ENCODE measurements around the gene REG1A.

REG1A gene

DNA sequence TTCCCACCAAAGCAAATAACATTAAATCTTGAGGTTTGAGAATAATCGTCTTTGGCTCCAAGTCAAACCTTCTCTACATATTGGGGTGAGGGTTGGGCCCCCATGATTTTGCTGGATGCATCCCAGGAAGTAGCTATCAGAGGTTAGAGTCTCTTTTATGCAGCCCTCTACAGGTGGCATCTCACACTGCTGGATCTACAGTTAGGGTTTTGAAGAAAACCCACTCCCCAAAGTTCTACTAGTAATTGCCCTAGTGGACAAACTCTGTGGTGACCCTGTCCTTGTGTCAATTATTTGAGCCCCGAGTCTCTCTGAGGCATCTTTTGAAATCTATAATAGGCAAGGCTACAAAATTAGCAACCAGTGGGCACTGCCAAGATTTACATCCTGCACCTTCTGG lies 15.0 kb upstream of the REG1A start:
- no peak for TF ChIP-seq CTCF (conservative IDR thresholded peaks at IDR 0.05; ENCODE audit: low read depth, low read length)
- DNase-seq (ENCODE audit: low read depth), result no peak
- no peak overlapping the region for H3K4me3 ChIP-seq (ENCODE audit: low read length)

- DNase-seq (ENCODE audit: low read depth), result no peak
- H3K4me3 ChIP-seq (ENCODE audit: low read length), result no peak overlapping the region
- TF ChIP-seq CTCF (conservative IDR thresholded peaks at IDR 0.05; ENCODE audit: low read depth, low read length), result no peak
Observed at GRCh38 chr2:79112269-79112668, 8.0 kb upstream of the REG1A start.

- TF ChIP-seq CTCF (conservative IDR thresholded peaks at IDR 0.05; ENCODE audit: low read depth, low read length), result no peak
- no peak for DNase-seq (ENCODE audit: low read depth)
- no peak overlapping the region for H3K4me3 ChIP-seq (ENCODE audit: low read length)
Observed at GRCh38 chr2:79114797-79115494, 5.3 kb upstream of the REG1A start.

DNA sequence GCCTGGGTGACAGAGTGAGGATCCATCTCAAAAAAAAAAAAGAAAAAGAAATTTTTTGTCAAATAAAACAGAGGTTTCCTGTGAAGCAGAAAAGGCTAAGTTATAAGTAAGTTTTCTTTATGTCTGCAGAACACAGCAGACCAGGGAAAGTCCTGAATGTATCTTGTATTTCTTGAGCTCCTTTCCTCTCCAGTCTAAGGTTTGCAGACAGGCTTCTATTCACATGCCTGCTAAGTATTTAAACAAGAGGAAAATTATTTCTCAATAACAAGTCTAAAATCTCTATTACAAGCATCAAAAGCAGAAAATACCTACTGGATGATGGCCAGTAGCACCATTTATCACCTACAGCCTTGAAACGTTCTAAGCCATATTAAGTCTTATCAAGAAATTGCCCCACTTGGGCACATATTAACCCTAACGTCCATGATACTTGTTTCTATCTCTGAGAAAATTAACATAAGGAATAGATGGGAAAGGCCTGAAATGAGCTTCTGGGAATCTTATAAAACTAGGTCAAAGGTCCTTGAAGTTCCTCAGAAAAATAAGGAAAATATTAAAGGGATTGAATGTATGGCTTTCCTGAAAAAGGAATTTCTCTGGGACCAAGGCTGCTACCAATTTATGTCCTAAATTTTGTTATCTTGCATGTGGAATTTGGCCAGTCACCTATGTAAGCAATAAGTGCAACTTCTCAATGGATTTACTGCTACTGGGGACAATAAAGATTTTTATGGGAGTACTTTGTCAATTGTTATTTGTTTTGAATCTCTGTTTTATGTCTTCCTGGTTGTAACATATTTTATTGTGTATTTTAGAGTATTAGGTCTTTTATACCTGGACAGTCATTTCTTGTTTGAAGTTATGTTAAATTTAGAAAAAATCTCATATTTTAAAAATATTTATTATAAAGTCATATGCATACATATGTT lies 3.0 kb upstream of the REG1A start:
- DNase-seq (ENCODE audit: low read depth), result no peak
- no peak for TF ChIP-seq CTCF (conservative IDR thresholded peaks at IDR 0.05; ENCODE audit: low read depth, low read length)

DNA sequence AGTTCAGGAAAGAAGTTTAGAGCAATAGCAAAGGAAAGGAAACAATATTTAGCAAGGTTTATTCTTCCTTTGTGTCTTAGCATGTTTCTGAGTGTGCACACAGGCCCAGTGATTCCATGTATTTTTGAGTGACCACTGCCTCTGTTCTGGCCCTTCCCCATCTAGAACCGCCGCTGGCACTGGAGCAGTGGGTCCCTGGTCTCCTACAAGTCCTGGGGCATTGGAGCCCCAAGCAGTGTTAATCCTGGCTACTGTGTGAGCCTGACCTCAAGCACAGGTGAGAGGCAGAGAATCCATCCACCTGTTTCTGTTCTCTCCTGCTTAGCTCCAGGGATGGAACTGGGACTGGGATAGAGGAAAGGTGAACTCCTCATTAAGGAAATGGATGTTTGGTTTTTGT lies 2.4 kb downstream of the REG1A start:
- no peak for DNase-seq (ENCODE audit: low read depth)
- TF ChIP-seq CTCF (conservative IDR thresholded peaks at IDR 0.05; ENCODE audit: low read depth, low read length), result no peak
- no peak overlapping the region for H3K4me3 ChIP-seq (ENCODE audit: low read length)

More for the DNA sequence above, 3.0 kb upstream of the REG1A start:
- H3K4me3 ChIP-seq (ENCODE audit: low read length), result no peak overlapping the region

GRCh38 chr2:79124907-79125720 lies 4.8 kb downstream of the REG1A start:
- no peak for DNase-seq (ENCODE audit: low read depth)
- TF ChIP-seq CTCF (conservative IDR thresholded peaks at IDR 0.05; ENCODE audit: low read depth, low read length), result no peak
- no peak overlapping the region for H3K4me3 ChIP-seq (ENCODE audit: low read length)

Measured in retinal pigment epithelial cell (primary cell).